ENCODE measurements around the gene ZNF124.

- TF ChIP-seq CTCF (IDR thresholded peaks at IDR 0.05; ENCODE audit: control extremely low read depth in 1 of 3, insufficient read depth in 1 of 3, low read depth in 1 of 3, low read length in 3 of 3): no peak
- TF ChIP-seq EZH2 (IDR thresholded peaks at IDR 0.05; ENCODE audit: low read depth, low read length, severe bottlenecking): no peak
- no peak for TF ChIP-seq TEAD4 (IDR thresholded peaks at IDR 0.05; ENCODE audit: low read depth, low read length)
These were observed 59.4 kb downstream of the ZNF124 start for GRCh38 chr1:247112479-247112781.
